GM23338 (cell line): ENCODE measurements around the gene TYMS. TPM values are rescaled to one million over a fixed set of nuclear protein-coding genes. Genes with fewer than 3 reads are reported as not detected.
A peak's percentile ranks its signal among the peaks of the same experiment; 100 is the strongest.

Experiments used
- ATAC-seq: fragments of 200-7000 bp; cut with Tn5 transposase; 3 replicates; pipeline ENCODE4 v1.9.1; 2020
- DNase-seq: peaks from one replicate; pipeline ENCODE4 v3.0.0-alpha.2; 2015; ENCODE audit warnings: low spot score
- H2AFZ ChIP-seq: fragments of 200-600 bp; sonication (generic); 2 replicates; pipeline ENCODE4 v1.8.0; 2016; ENCODE audit warnings: antibody characterized with exemption, mild to moderate bottlenecking, moderate library complexity
- H3F3A ChIP-seq: fragments of 200-600 bp; sonication (generic); replicated peaks from 2 replicates; pipeline ENCODE4 v1.8.0; 2017; ENCODE audit warnings: antibody characterized with exemption, mixed run types, low read depth
- H3K27ac ChIP-seq: fragments of 200-600 bp; sonication (generic); 2 replicates; pipeline ENCODE4 v1.6.1; 2016; ENCODE audit warnings: low read depth
- H3K27me3 ChIP-seq: fragments of 200-600 bp; sonication (generic); 2 replicates; pipeline ENCODE4 v1.8.0; 2016; ENCODE audit warnings: mild to moderate bottlenecking, mixed run types, moderate library complexity; ENCODE audit not compliant: insufficient read depth
- H3K36me3 ChIP-seq: fragments of 200-600 bp; sonication (generic); 2 replicates; pipeline ENCODE4 v1.8.0; 2016; ENCODE audit warnings: mild to moderate bottlenecking; ENCODE audit not compliant: insufficient read depth
- H3K4me1 ChIP-seq: fragments of 200-600 bp; sonication (generic); 2 replicates; pipeline ENCODE4 v1.8.0; 2016; ENCODE audit warnings: mild to moderate bottlenecking, moderate library complexity; ENCODE audit not compliant: insufficient read depth
- H3K4me2 ChIP-seq: fragments of 200-600 bp; sonication (generic); 2 replicates; pipeline ENCODE4 v1.7.1; 2017; ENCODE audit warnings: mixed run types
- H3K4me3 ChIP-seq: fragments of 200-600 bp; sonication (generic); 2 replicates; pipeline ENCODE4 v1.6.1; 2016; ENCODE audit warnings: mixed run types
- H3K79me2 ChIP-seq: fragments of 200-600 bp; sonication (generic); replicated peaks from 2 replicates; pipeline ENCODE4 v1.8.0; 2017; ENCODE audit warnings: mild to moderate bottlenecking; ENCODE audit not compliant: insufficient read depth
- H3K9me2 ChIP-seq: fragments of 200-600 bp; sonication (generic); 2 replicates; pipeline ENCODE4 v1.8.0; 2017; ENCODE audit not compliant: insufficient read depth
- H4K20me1 ChIP-seq: fragments of 200-600 bp; sonication (generic); replicated peaks from 2 replicates; pipeline ENCODE4 v1.8.0; 2017; ENCODE audit warnings: mild to moderate bottlenecking; ENCODE audit not compliant: insufficient read depth
- H3K27ac Mint-ChIP-seq: 2 replicates; pipeline ENCODE4 v1.8.0; 2020; ENCODE audit warnings: inconsistent platforms, mild to moderate bottlenecking, moderate library complexity, mixed read lengths
- H3K27me3 Mint-ChIP-seq: 3 replicates; pipeline ENCODE4 v1.8.0; 2022; ENCODE audit warnings: low read depth, mild to moderate bottlenecking, moderate library complexity, mixed read lengths, inconsistent platforms; ENCODE audit not compliant: insufficient read depth, poor library complexity
- H3K36me3 Mint-ChIP-seq: 3 replicates; pipeline ENCODE4 v1.8.0; 2021; ENCODE audit warnings: low read depth, mild to moderate bottlenecking, inconsistent platforms, moderate library complexity, mixed read lengths
- H3K4me1 Mint-ChIP-seq: 3 replicates; pipeline ENCODE4 v1.8.0; 2020; ENCODE audit warnings: mild to moderate bottlenecking, inconsistent platforms, mixed read lengths
- H3K4me3 Mint-ChIP-seq: 3 replicates; pipeline ENCODE4 v1.8.0; 2021; ENCODE audit warnings: moderate library complexity, mild to moderate bottlenecking, inconsistent platforms, mixed read lengths
- H3K9me3 Mint-ChIP-seq: 3 replicates; pipeline ENCODE4 v1.8.0; 2020; ENCODE audit warnings: moderate library complexity, mild to moderate bottlenecking, inconsistent platforms, mixed read lengths
- EZH2 ChIP-seq: fragments of 200-600 bp; sonication (generic); IDR thresholded peaks from one replicate; pipeline ENCODE4 v1.8.0; 2017; ENCODE audit warnings: antibody characterized with exemption, mild to moderate bottlenecking, low read depth; ENCODE audit not compliant: unreplicated experiment
- JUNB ChIP-seq: IDR thresholded peaks from one replicate; pipeline ENCODE4 v1.6.1; 2016; ENCODE audit warnings: antibody characterized with exemption; ENCODE audit not compliant: unreplicated experiment
- STAT1 ChIP-seq: IDR thresholded peaks from one replicate; pipeline ENCODE4 v1.6.1; 2016; ENCODE audit warnings: antibody characterized with exemption; ENCODE audit not compliant: unreplicated experiment
- ZNF114 ChIP-seq: fragments of 250-450 bp; sonication (Bioruptor Pico); IDR thresholded peaks from 2 replicates; pipeline ENCODE4 v1.5.0; 2020; ENCODE audit warnings: mild to moderate bottlenecking, moderate library complexity
- ZNF331 ChIP-seq: fragments of 250-450 bp; sonication (Bioruptor Pico); IDR thresholded peaks from 2 replicates; pipeline ENCODE4 v1.5.0; 2020; ENCODE audit warnings: low read depth, mild to moderate bottlenecking, moderate library complexity
- polyA plus RNA-seq: library from polyadenylated mRNA; unstranded; fragments of >200 nt; fragmentation: Nextera tagmentation; extraction: Ambion mirVana; gene quantifications from 2 replicates; pipeline ENCODE4 v1.2.1, GENCODE V29; 2016
- total RNA-seq: library from RNA; depleted of rRNA; stranded (reverse); fragments of >200 nt; shearing (Covaris generic); gene quantifications from 2 replicates; pipeline ENCODE4 v1.2.3, GENCODE V29; 2014
- TF ChIP-seq, protein P1 (sequence below), 2 experiments: fragments of 200-600 bp in 1 of 2; sonication (generic) in 1 of 2; conservative IDR thresholded peaks; 2 replicates each; pipeline versions ENCODE4 v1.5.1 to v1.6.1; 2016 to 2017; ENCODE audit warnings: antibody characterized with exemption in 2 of 2, low read depth in 2 of 2, mild to moderate bottlenecking in 2 of 2, moderate library complexity in 1 of 2
- TF ChIP-seq, protein P2 (sequence below): IDR thresholded peaks from 2 replicates; pipeline ENCODE4 v1.6.1; 2016; ENCODE audit warnings: antibody characterized with exemption

Gene TYMS
- total and polyA plus RNA-seq, 2 experiments from 2014 or later = 52.9 to 72.3 TPM

DNA sequence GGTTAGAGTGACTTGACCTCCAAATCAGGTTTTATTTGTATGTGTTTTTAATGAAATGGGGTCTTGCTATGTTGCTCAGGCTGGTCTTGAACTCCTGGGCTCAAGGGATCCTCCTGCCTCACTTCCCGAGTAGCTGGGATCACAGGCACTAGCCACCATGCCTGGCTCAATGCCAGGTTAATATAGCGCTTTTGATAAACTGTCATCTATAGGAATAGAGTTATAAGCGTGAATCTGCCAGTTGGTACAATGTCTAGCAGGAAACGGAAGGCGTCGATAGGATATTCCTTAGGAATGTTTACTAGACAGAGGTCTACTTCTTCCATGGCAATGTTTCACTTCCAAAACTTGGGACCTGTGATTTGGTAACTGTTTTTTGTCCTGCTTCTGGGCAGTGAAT is 35.2 kb upstream of the TYMS start:
- H3K27ac ChIP-seq = no peak overlapping the region
- no peak for ATAC-seq

DNA sequence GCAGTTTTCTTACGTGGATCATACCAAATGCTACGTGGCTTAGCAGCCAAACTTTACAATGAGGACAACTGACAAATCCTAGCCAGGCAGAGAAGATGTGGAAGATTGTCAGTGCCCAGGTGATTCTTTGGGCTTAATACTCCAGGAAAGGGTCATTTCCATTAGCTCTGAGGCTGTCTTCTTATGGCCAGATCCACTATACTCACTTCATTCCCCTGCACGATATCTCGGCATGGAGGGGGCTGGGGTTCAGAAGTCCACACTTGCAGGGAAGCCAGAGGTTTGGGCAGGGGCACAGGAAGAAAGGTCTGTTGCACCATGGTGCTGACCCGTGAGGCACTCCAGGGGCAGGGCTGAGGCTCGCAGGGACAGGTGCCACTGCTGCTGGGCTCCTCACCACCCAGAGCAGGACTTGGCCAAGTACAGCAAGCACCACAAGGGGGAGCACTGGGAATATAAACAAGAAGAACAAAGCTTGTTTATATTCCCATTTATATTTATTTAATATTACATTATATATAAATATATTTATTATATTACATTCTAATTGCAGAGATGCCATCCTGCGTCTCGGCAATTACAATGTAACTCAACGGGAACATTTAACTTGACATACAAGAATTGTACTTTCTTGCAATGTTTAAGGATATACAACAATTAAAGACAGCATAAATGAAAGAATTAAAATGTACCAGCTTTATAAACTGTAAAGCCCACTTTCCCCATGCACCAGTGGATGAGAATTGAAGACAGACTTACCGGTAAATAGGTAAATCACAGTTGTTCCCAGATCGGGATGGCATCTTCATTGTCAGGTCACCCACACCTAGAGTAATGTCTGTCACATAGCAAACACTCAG is 33.5 kb upstream of the TYMS start:
- Histone ChIP-seq H3K4me2 (no peak overlapping the region), H4K20me1 (no peaks in the 10 kb centered on the region), H3K27ac (no peak overlapping the region), H2AFZ (no peak overlapping the region), H3K79me2 (no peaks in the 10 kb centered on the region), H3K9me2 (no peaks in the 10 kb centered on the region; the same call in 1 of the 2 replicates), H3K4me3 (no peak overlapping the region), H3K36me3 (no peaks in the 10 kb centered on the region), H3F3A (no peaks in the 10 kb centered on the region), H3K4me1 (peaks cover 4% of the 10 kb centered on the region; the same call in 1 of the 2 replicates), H3K27me3 (no peaks in the 10 kb centered on the region)
- H3K27me3 Mint-ChIP-seq = peaks cover 6% of the 10 kb centered on the region
- no peak overlapping the region for H3K4me3 Mint-ChIP-seq
- peak; percentile 100 for ATAC-seq
- peaks cover 7% of the 10 kb centered on the region; the same call in 2 of the 3 replicates for H3K4me1 Mint-ChIP-seq
- DNase-seq = peak; percentile 89
- H3K9me3 Mint-ChIP-seq = no peaks in the 10 kb centered on the region
- no peaks in the 10 kb centered on the region for H3K36me3 Mint-ChIP-seq
- no peak overlapping the region for H3K27ac Mint-ChIP-seq
- no peak for TF ChIP-seq EZH2
- TF ChIP-seq, protein P1, sequence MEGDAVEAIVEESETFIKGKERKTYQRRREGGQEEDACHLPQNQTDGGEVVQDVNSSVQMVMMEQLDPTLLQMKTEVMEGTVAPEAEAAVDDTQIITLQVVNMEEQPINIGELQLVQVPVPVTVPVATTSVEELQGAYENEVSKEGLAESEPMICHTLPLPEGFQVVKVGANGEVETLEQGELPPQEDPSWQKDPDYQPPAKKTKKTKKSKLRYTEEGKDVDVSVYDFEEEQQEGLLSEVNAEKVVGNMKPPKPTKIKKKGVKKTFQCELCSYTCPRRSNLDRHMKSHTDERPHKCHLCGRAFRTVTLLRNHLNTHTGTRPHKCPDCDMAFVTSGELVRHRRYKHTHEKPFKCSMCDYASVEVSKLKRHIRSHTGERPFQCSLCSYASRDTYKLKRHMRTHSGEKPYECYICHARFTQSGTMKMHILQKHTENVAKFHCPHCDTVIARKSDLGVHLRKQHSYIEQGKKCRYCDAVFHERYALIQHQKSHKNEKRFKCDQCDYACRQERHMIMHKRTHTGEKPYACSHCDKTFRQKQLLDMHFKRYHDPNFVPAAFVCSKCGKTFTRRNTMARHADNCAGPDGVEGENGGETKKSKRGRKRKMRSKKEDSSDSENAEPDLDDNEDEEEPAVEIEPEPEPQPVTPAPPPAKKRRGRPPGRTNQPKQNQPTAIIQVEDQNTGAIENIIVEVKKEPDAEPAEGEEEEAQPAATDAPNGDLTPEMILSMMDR (conservative IDR thresholded peaks at IDR 0.05; ENCODE audit: low read depth in 2 of 2) = peak; percentile 61 to 78

More for the DNA sequence above, 35.2 kb upstream of the TYMS start:
- Mint-ChIP-seq H3K27me3 (peaks cover 7% of the 10 kb centered on the region), H3K36me3 (no peaks in the 10 kb centered on the region), H3K9me3 (no peaks in the 10 kb centered on the region), H3K27ac (no peak overlapping the region), H3K4me3 (no peak overlapping the region), H3K4me1 (peaks cover 7% of the 10 kb centered on the region; the same call in 2 of the 3 replicates)
- Histone ChIP-seq H3K36me3 (no peaks in the 10 kb centered on the region), H3K79me2 (no peaks in the 10 kb centered on the region), H3K4me3 (no peak overlapping the region), H3K4me2 (no peak overlapping the region), H3K9me2 (no peaks in the 10 kb centered on the region), H3K4me1 (peaks cover 4% of the 10 kb centered on the region; the same call in 1 of the 2 replicates), H3K27me3 (no peaks in the 10 kb centered on the region), H3F3A (no peaks in the 10 kb centered on the region), H2AFZ (no peak overlapping the region), H4K20me1 (no peaks in the 10 kb centered on the region)
- DNase-seq = no peak
- TF ChIP-seq JUNB (no peak), STAT1 (no peak), ZNF114 (CRISPR knock-in tag) (no peak), ZNF331 (CRISPR knock-in tag) (no peak)
- TF ChIP-seq, protein P2, sequence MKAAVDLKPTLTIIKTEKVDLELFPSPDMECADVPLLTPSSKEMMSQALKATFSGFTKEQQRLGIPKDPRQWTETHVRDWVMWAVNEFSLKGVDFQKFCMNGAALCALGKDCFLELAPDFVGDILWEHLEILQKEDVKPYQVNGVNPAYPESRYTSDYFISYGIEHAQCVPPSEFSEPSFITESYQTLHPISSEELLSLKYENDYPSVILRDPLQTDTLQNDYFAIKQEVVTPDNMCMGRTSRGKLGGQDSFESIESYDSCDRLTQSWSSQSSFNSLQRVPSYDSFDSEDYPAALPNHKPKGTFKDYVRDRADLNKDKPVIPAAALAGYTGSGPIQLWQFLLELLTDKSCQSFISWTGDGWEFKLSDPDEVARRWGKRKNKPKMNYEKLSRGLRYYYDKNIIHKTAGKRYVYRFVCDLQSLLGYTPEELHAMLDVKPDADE = no peak
